Neuronal stem cell (in vitro differentiated cells): ENCODE measurements around the gene RNU6-9.

Source experiments
- DNase-seq: peaks from one replicate; pipeline ENCODE4 v3.0.0-alpha.2; 2013; ENCODE audit warnings: low spot score
- H2AFZ ChIP-seq: one replicate; pipeline ENCODE4 v1.6.1; 2013; ENCODE audit warnings: mild to moderate bottlenecking, low read length, inconsistent platforms
- H2AK5ac ChIP-seq: 2 replicates; pipeline ENCODE4 v1.6.1; 2013; ENCODE audit warnings: low read depth, mild to moderate bottlenecking, inconsistent platforms, low read length, moderate library complexity, mixed read lengths
- H2BK120ac ChIP-seq: 2 replicates; pipeline ENCODE4 v1.6.1; 2013; ENCODE audit warnings: low read depth, mild to moderate bottlenecking, inconsistent platforms, low read length, moderate library complexity, mixed read lengths
- H2BK12ac ChIP-seq: one replicate; pipeline ENCODE4 v1.6.1; 2013; ENCODE audit warnings: low read length, inconsistent platforms
- H2BK15ac ChIP-seq: 2 replicates; pipeline ENCODE4 v1.6.1; 2013; ENCODE audit warnings: mild to moderate bottlenecking, low read length, inconsistent platforms, mixed read lengths
- H2BK5ac ChIP-seq: one replicate; pipeline ENCODE4 v1.6.1; 2013; ENCODE audit warnings: inconsistent platforms, mild to moderate bottlenecking, low read length, moderate library complexity
- H3K14ac ChIP-seq: one replicate; pipeline ENCODE4 v1.6.1; 2013; ENCODE audit warnings: low read length, inconsistent platforms
- H3K18ac ChIP-seq: 2 replicates; pipeline ENCODE4 v1.6.1; 2013; ENCODE audit warnings: low read length, inconsistent platforms
- H3K23ac ChIP-seq: 2 replicates; pipeline ENCODE4 v1.6.1; 2013; ENCODE audit warnings: low read depth, mild to moderate bottlenecking, mixed read lengths, low read length, inconsistent platforms; ENCODE audit not compliant: poor library complexity
- H3K27ac ChIP-seq: replicated peaks from 3 replicates; pipeline ENCODE4 v1.5.1; 2013; ENCODE audit warnings: low read length, inconsistent platforms
- H3K27me3 ChIP-seq, 3 experiments: 2 replicates each; pipeline ENCODE4 v1.6.1; 2013; ENCODE audit warnings: low read length in 3 of 3, mild to moderate bottlenecking in 2 of 3, inconsistent platforms in 1 of 3, low read depth in 1 of 3, mixed read lengths in 1 of 3, moderate library complexity in 1 of 3; ENCODE audit not compliant: control insufficient read depth in 3 of 3, insufficient read depth in 3 of 3
- H3K36me3 ChIP-seq, 2 donors: replicated peaks in 1 of 2; 2 replicates each; pipeline ENCODE4 v1.6.1; 2013; ENCODE audit warnings: low read length in 2 of 2; ENCODE audit not compliant: control insufficient read depth in 2 of 2, insufficient read depth in 2 of 2
- H3K4ac ChIP-seq: 2 replicates; pipeline ENCODE4 v1.6.1; 2013; ENCODE audit warnings: inconsistent platforms, mild to moderate bottlenecking, low read length, moderate library complexity
- H3K4me1 ChIP-seq, 2 donors: 1 replicate in 1 of 2; 2 replicates in 1 of 2; pipeline ENCODE4 v1.6.1; 2013; ENCODE audit warnings: low read length in 2 of 2, low read depth in 1 of 2; ENCODE audit not compliant: control insufficient read depth in 2 of 2, insufficient read depth in 1 of 2
- H3K4me2 ChIP-seq: one replicate; pipeline ENCODE4 v1.6.1; 2013; ENCODE audit warnings: mild to moderate bottlenecking, low read length, inconsistent platforms; ENCODE audit not compliant: insufficient read depth, poor library complexity, severe bottlenecking
- H3K4me3 ChIP-seq, 2 donors: 2 replicates each; pipeline ENCODE4 v1.5.1; 2013; ENCODE audit warnings: low read length in 2 of 2, mild to moderate bottlenecking in 2 of 2, inconsistent platforms in 1 of 2, moderate library complexity in 1 of 2
- H3K79me1 ChIP-seq: one replicate; pipeline ENCODE4 v1.6.1; 2013; ENCODE audit warnings: low read depth, mild to moderate bottlenecking, inconsistent platforms, low read length, moderate library complexity
- H3K9ac ChIP-seq: one replicate; pipeline ENCODE4 v1.6.1; 2013; ENCODE audit warnings: mild to moderate bottlenecking, low read depth, low read length, inconsistent platforms; ENCODE audit not compliant: poor library complexity
- H3K9me3 ChIP-seq, 2 donors: replicated peaks in 1 of 2; 2 replicates each; pipeline versions ENCODE3 to v1.6.1; 2013; ENCODE audit warnings: low read length in 2 of 2, mild to moderate bottlenecking in 2 of 2, inconsistent platforms in 1 of 2, low read depth in 1 of 2, mixed read lengths in 1 of 2, moderate library complexity in 1 of 2; ENCODE audit not compliant: control insufficient read depth in 2 of 2, insufficient read depth in 1 of 2
- H4K8ac ChIP-seq: one replicate; pipeline ENCODE4 v1.6.1; 2013; ENCODE audit warnings: low read depth, mild to moderate bottlenecking, inconsistent platforms, low read length, moderate library complexity
- H4K91ac ChIP-seq: one replicate; pipeline ENCODE4 v1.6.1; 2013; ENCODE audit warnings: low read length, low read depth, mild to moderate bottlenecking, inconsistent platforms; ENCODE audit not compliant: poor library complexity
- WGBS, 2 donors: extraction: QIAGEN DNeasy Blood & Tissue Kit; methylation state at CpG; one replicate each; pipeline ENCODE4 v1.1.7; 2013; ENCODE audit warnings: missing lambda C conversion rate in 2 of 2, mixed read lengths in 1 of 2; ENCODE audit not compliant: insufficient read length in 2 of 2, insufficient replicate concordance in 1 of 2; ENCODE audit errors: extremely low coverage in 2 of 2; 5-methylcytosine and 5-hydroxymethylcytosine counted together

RNU6-9 gene

DNA sequence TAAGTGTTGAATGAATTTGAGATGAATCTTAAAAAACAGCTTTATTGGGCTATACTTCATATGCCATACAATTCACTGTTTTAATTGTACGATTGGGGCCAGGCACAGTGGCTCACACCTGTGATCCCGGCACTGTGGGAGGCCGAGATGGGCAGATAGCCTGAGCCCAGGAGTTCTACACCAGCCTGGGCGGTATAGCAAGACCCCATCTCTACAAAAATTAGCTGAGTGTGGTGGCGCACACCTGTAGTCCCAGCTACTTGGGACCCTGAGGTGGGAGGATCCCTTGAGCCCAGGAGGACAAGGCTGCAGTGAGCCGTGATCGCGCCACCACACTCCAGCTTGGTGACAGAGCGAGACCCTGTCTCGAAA lies 42.9 kb downstream of the RNU6-9 start:
- Histone ChIP-seq H4K8ac (peak overlapping the region; percentile 96), H3K4me3 (no peak overlapping the region), H2BK5ac (no peak overlapping the region), H3K18ac (no peak overlapping the region), H3K23ac (no peak overlapping the region), H3K36me3 (peaks cover 33 to 81% of the 10 kb centered on the region in 2 donors), H2BK15ac (no peak overlapping the region), H3K4me1 (peaks cover 4 to 7% of the 10 kb centered on the region in 2 donors), H2AK5ac (no peak overlapping the region), H3K27me3 (no peaks in the 10 kb centered on the region), H3K9me3 (peaks cover 0 to 3% of the 10 kb centered on the region in 2 donors), H3K4ac (no peak overlapping the region), H4K91ac (no peak overlapping the region), H3K14ac (no peak overlapping the region), H3K9ac (no peak overlapping the region), H2BK120ac (no peak overlapping the region), H2AFZ (no peak overlapping the region), H3K4me2 (no peak overlapping the region), H3K79me1 (peaks cover 41% of the 10 kb centered on the region), H2BK12ac (no peak overlapping the region), H3K27ac (no peak overlapping the region)
- WGBS, 2 donors: no CpG with 5 or more reads among the region's 10 CpGs
- DNase-seq: no peak

DNA sequence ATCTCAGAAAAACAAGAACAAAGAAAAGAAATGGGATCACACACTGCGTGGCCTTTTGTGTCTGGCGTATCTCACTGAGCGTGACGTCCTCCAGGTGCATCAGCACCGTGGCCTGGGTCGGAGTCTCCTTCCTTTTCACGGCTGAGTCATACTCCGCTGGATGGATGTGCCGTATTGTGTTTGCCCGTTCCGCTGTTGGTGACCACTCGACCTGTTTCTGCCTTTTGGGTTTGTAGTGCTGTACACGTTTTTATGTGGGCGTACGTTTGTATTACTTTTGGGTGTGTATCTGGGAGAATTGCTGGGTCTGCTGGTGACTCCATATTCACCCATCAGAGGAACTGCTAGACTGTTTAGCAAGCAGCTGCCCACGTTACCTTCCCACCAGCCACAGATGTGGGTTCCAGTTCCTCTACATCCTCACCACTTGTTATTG lies 44.0 kb downstream of the RNU6-9 start:
- Histone ChIP-seq H2AFZ (no peak overlapping the region), H3K18ac (no peak overlapping the region), H2BK5ac (no peak overlapping the region), H2BK15ac (no peak overlapping the region), H3K23ac (no peak overlapping the region), H2BK120ac (no peak overlapping the region), H4K8ac (no peak overlapping the region), H2AK5ac (no peak overlapping the region), H3K9ac (no peak overlapping the region), H3K4me2 (no peak overlapping the region), H3K79me1 (peaks cover 44% of the 10 kb centered on the region), H3K36me3 (peaks cover 31 to 83% of the 10 kb centered on the region in 2 donors), H4K91ac (no peak overlapping the region), H3K9me3 (peaks cover 0 to 3% of the 10 kb centered on the region in 2 donors), H3K4me1 (peaks cover 4 to 11% of the 10 kb centered on the region in 2 donors), H3K4ac (no peak overlapping the region), H3K4me3 (no peak overlapping the region), H2BK12ac (no peak overlapping the region), H3K27ac (no peak overlapping the region), H3K27me3 (no peaks in the 10 kb centered on the region), H3K14ac (no peak overlapping the region)
- DNase-seq: no peak
- no CpG with 5 or more reads among the region's 16 CpGs for WGBS, 2 donors

DNA sequence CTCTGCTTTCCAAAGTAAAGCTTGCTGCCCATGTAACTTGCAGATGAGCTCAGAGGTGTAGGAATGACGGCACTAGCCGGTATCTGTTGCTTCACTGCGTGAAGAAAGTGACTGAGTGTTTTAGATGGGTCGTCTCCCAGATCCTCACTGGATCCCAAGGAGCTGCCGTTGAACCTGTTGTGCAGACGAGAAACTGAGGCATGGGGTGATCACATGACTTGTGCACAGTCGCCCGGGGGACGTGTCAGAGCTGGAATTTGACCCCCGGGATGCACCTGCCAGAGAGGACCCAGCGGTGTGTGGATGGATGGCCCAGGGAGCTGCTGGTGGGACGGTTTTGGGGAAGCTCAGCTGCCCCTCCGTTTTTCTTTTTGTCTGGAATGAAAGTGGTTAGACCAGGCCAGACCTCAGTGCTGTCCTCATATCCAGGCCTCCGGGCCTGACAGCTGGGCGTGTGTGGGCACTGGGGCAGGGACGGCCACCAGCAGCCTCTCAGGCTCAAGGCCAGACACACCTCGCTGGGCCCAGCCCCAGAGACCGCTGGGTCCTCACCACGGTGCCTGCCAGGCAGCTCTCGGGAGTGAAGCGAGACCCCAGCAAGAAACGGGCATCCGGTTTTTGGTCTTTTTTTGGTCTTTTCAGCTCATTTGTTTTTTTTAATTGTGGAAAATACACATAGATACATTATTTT lies 45.1 kb downstream of the RNU6-9 start:
- Histone ChIP-seq H3K4me1 (peaks cover 0 to 9% of the 10 kb centered on the region in 2 donors), H2BK120ac (no peak overlapping the region), H3K9ac (no peak overlapping the region), H3K23ac (no peak overlapping the region), H3K18ac (no peak overlapping the region), H3K9me3 (peaks cover 0 to 5% of the 10 kb centered on the region in 2 donors), H2BK12ac (no peak overlapping the region), H3K4me2 (no peak overlapping the region), H2AFZ (no peak overlapping the region), H3K36me3 (peaks cover 32 to 80% of the 10 kb centered on the region in 2 donors), H3K79me1 (peaks cover 44% of the 10 kb centered on the region), H3K14ac (no peak overlapping the region), H4K8ac (no peak overlapping the region), H3K27ac (no peak overlapping the region), H2BK15ac (no peak overlapping the region), H4K91ac (no peak overlapping the region), H3K4me3 (no peak overlapping the region), H2BK5ac (no peak overlapping the region), H3K4ac (no peak overlapping the region), H2AK5ac (no peak overlapping the region), H3K27me3 (no peaks in the 10 kb centered on the region)
- no CpG with 5 or more reads among the region's 23 CpGs for WGBS, 2 donors
- DNase-seq: no peak

DNA sequence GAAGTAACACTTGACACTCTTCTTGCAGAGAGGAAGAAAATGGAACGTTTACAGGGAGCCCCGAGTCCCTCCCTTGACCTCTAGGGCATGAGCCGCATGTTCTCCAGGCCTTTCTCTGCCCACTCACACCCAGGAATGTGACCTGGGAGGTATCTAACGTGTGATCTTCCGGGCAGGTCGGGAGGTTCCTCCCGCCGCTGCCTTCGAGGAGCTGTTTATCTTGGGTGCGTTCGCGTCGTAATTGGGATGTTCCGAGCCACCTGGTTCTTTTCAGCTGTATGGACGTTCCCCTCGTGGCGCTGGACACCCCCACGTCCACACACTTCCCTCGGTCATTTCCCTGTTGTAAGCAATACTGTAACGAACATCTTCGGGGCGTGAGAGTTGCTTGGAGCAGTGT lies 46.2 kb downstream of the RNU6-9 start:
- Histone ChIP-seq H3K4me3 (no peak overlapping the region), H3K4me1 (peaks cover 0 to 9% of the 10 kb centered on the region in 2 donors), H3K9me3 (peaks cover 0 to 8% of the 10 kb centered on the region in 2 donors), H2BK12ac (no peak overlapping the region), H3K14ac (no peak overlapping the region), H2BK120ac (no peak overlapping the region), H2AK5ac (peak overlapping the region; percentile 1), H3K4me2 (peak overlapping the region; percentile 23), H2BK5ac (no peak overlapping the region), H3K9ac (no peak overlapping the region), H2BK15ac (no peak overlapping the region), H3K36me3 (peaks cover 35 to 81% of the 10 kb centered on the region in 2 donors), H3K27me3 (no peaks in the 10 kb centered on the region), H3K18ac (peak overlapping the region; percentile 13), H3K23ac (no peak overlapping the region), H4K8ac (peak overlapping the region; percentile 23), H3K27ac (no peak overlapping the region), H3K79me1 (peaks cover 49% of the 10 kb centered on the region), H4K91ac (no peak overlapping the region), H2AFZ (no peak overlapping the region), H3K4ac (no peak overlapping the region)
- WGBS, 2 donors: no CpG with 5 or more reads among the region's 22 CpGs
- DNase-seq: no peak
